CD14-positive monocyte (primary cell): ENCODE data around the gene TXK. TPM values are rescaled to one million over a fixed set of nuclear protein-coding genes. Genes with fewer than 3 reads are reported as not detected.

Experiments
- DNase-seq, 3 donors: peaks; one replicate each; pipeline ENCODE4 v3.0.0-alpha.2; 2011 to 2022
- H2AFZ ChIP-seq: 2 replicates; pipeline ENCODE4 v1.6.0; 2012; ENCODE audit warnings: mild to moderate bottlenecking, low read depth, low read length, inconsistent platforms; ENCODE audit not compliant: insufficient read depth, poor library complexity, severe bottlenecking
- H3K27ac ChIP-seq, 2 donors: 1 replicate in 1 of 2; 2 replicates in 1 of 2; pipeline ENCODE4 v1.5.1; 2012 to 2013; ENCODE audit warnings: low read length in 2 of 2, control low read depth in 1 of 2, inconsistent platforms in 1 of 2, low read depth in 1 of 2, mild to moderate bottlenecking in 1 of 2
- H3K27me3 ChIP-seq, 2 donors: one replicate each; pipeline versions ENCODE4 v1.6.0 to v1.6.1; 2011 to 2013; ENCODE audit warnings: low read length in 2 of 2; ENCODE audit not compliant: control insufficient read depth in 2 of 2, insufficient read depth in 2 of 2
- H3K36me3 ChIP-seq, 2 donors: replicated peaks in 1 of 2; 1 replicate in 1 of 2; 2 replicates in 1 of 2; pipeline versions ENCODE4 v1.5.1 to v1.6.1; 2012 to 2013; ENCODE audit warnings: low read length in 2 of 2, control low read depth in 1 of 2, inconsistent platforms in 1 of 2, mild to moderate bottlenecking in 1 of 2; ENCODE audit not compliant: insufficient read depth in 2 of 2, control insufficient read depth in 1 of 2
- H3K4me1 ChIP-seq, 2 donors: 1 replicate in 1 of 2; 2 replicates in 1 of 2; pipeline versions ENCODE4 v1.5.1 to v1.6.1; 2012 to 2013; ENCODE audit warnings: low read length in 2 of 2, control low read depth in 1 of 2, inconsistent platforms in 1 of 2, mild to moderate bottlenecking in 1 of 2, moderate library complexity in 1 of 2; ENCODE audit not compliant: insufficient read depth in 2 of 2, control insufficient read depth in 1 of 2
- H3K4me2 ChIP-seq: replicated peaks from 2 replicates; pipeline ENCODE3; 2012; ENCODE audit warnings: low read length, moderate library complexity, mild to moderate bottlenecking; ENCODE audit not compliant: poor library complexity, severe bottlenecking; ENCODE audit errors: extremely low read depth
- H3K4me3 ChIP-seq, 3 experiments: fragments of 200-600 bp in 1 of 3; sonication (generic) in 1 of 3; replicated peaks in 1 of 3; 1 replicate in 2 of 3; 2 replicates in 1 of 3; pipeline ENCODE4 v1.5.1; 2011 to 2013; ENCODE audit warnings: low read length in 3 of 3, mild to moderate bottlenecking in 3 of 3, control low read depth in 2 of 3, low read depth in 2 of 3, inconsistent platforms in 1 of 3, moderate library complexity in 1 of 3
- H3K79me2 ChIP-seq: 2 replicates; pipeline ENCODE4 v1.6.0; 2012; ENCODE audit warnings: mild to moderate bottlenecking, control low read depth, inconsistent platforms, low read length, moderate library complexity; ENCODE audit not compliant: insufficient read depth
- H3K9ac ChIP-seq: 2 replicates; pipeline ENCODE4 v1.6.0; 2017; ENCODE audit warnings: low read length, mild to moderate bottlenecking; ENCODE audit not compliant: insufficient read depth, poor library complexity, severe bottlenecking
- H3K9me3 ChIP-seq, 2 donors: replicated peaks in 1 of 2; 1 replicate in 1 of 2; 2 replicates in 1 of 2; pipeline versions ENCODE4 v1.5.1 to v1.6.1; 2012 to 2013; ENCODE audit warnings: low read length in 2 of 2, control low read depth in 1 of 2; ENCODE audit not compliant: control insufficient read depth in 1 of 2, insufficient read depth in 1 of 2
- H4K20me1 ChIP-seq: 2 replicates; pipeline ENCODE4 v1.6.0; 2012; ENCODE audit warnings: mild to moderate bottlenecking, low read length, control low read depth, moderate library complexity; ENCODE audit not compliant: insufficient read depth
- H3K27ac Mint-ChIP-seq, 7 donors: one replicate each; pipeline ENCODE4 v1.8.0; 2020; ENCODE audit warnings: mild to moderate bottlenecking in 7 of 7, mixed read lengths in 7 of 7, moderate library complexity in 6 of 7, inconsistent platforms in 2 of 7
- H3K27me3 Mint-ChIP-seq, 3 donors: one replicate each; pipeline ENCODE4 v1.8.0; 2021 to 2022; ENCODE audit warnings: low read depth in 3 of 3, mild to moderate bottlenecking in 3 of 3, mixed read lengths in 3 of 3, moderate library complexity in 3 of 3, inconsistent platforms in 1 of 3
- H3K36me3 Mint-ChIP-seq, 2 donors: one replicate each; pipeline ENCODE4 v1.8.0; 2020; ENCODE audit warnings: mixed read lengths in 2 of 2, inconsistent platforms in 1 of 2, mild to moderate bottlenecking in 1 of 2
- H3K4me1 Mint-ChIP-seq: one replicate; pipeline ENCODE4 v1.8.0; 2020; ENCODE audit warnings: mild to moderate bottlenecking, mixed read lengths
- H3K4me3 Mint-ChIP-seq, 2 donors: one replicate each; pipeline ENCODE4 v1.8.0; 2020; ENCODE audit warnings: mild to moderate bottlenecking in 2 of 2, mixed read lengths in 2 of 2, moderate library complexity in 1 of 2
- H3K9me3 Mint-ChIP-seq, 7 donors: one replicate each; pipeline ENCODE4 v1.8.0; 2020 to 2022; ENCODE audit warnings: mixed read lengths in 7 of 7, mild to moderate bottlenecking in 6 of 7, moderate library complexity in 6 of 7, inconsistent platforms in 2 of 7
- WGBS: methylation state at CpG from one replicate; pipeline ENCODE4 v1.1.5; 2013; ENCODE audit warnings: missing lambda C conversion rate; ENCODE audit not compliant: insufficient coverage; 5-methylcytosine and 5-hydroxymethylcytosine counted together
- intact Hi-C, 2 donors: fragments of 100-400 bp; cut with micrococcal nuclease; formaldehyde crosslinking; loops; one replicate each; pipeline versions ENCODE4 v1.15.0 to v1.15.1; 2023
- polyA plus RNA-seq, 3 donors: library from polyadenylated mRNA; depleted of rRNA in 1 of 3; unstranded in 2 of 3; stranded (reverse) in 1 of 3; fragments of 300-500 nt in 2 of 3; fragments of >200 nt in 1 of 3; fragmentation: Illumina TruSeq in 2 of 3; gene quantifications; 1 replicate in 2 of 3; 2 replicates in 1 of 3; pipeline ENCODE4 v1.2.3, GENCODE V29; 2012 to 2021
- TF ChIP-seq, protein P1 (sequence below): fragments of 200-600 bp; IDR thresholded peaks from one replicate; pipeline ENCODE4 v1.8.0; 2022; ENCODE audit warnings: antibody characterized with exemption, mild to moderate bottlenecking

Gene TXK
- polyA plus RNA-seq, 3 donors: 0.13 to 0.93 (median 0.54) TPM

DNA sequence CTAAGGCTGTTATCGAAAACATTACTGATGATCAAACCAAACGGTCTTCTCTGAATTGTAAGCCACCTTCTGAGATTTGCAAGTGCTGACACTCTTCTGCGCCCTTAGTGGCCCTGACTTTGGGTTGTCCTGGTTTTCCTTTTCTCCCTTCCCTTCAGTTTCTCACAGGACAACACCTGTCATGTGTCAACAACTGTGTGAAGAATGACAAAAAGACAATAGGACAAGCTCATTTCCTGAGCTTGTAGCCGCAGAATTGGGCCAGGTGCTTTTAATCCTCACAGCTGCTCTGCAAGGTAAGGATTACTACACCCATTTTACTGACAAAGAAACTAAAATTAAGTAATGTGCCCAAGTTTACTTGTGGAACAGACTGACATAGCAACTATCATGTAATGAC, 44.9 kb upstream of the TXK start:
- Histone ChIP-seq H3K79me2 (peaks cover 18% of the 10 kb centered on the region), H2AFZ (no peak overlapping the region), H3K4me1 (peaks cover 23 to 36% of the 10 kb centered on the region in 2 donors), H3K27ac (no peak overlapping the region), H3K36me3 (peaks cover 0 to 10% of the 10 kb centered on the region in 2 donors), H3K4me2 (no peak overlapping the region), H3K27me3 (no peaks in the 10 kb centered on the region), H3K9me3 (no peaks in the 10 kb centered on the region), H4K20me1 (no peaks in the 10 kb centered on the region), H3K9ac (no peak overlapping the region), H3K4me3 (no peak overlapping the region)
- intact Hi-C loops: no loop called here
- Mint-ChIP-seq H3K9me3 (peaks cover 0 to 11% (median 6%) of the 10 kb centered on the region in 7 donors), H3K4me1 (peaks cover 26% of the 10 kb centered on the region), H3K27ac (peak overlapping the region in 1 of 7 donors; percentile 8), H3K4me3 (no peak overlapping the region), H3K27me3 (peaks cover 0 to 3% (median 0%) of the 10 kb centered on the region in 3 donors), H3K36me3 (peaks cover 16 to 19% of the 10 kb centered on the region in 2 donors)
- TF ChIP-seq, protein P1, sequence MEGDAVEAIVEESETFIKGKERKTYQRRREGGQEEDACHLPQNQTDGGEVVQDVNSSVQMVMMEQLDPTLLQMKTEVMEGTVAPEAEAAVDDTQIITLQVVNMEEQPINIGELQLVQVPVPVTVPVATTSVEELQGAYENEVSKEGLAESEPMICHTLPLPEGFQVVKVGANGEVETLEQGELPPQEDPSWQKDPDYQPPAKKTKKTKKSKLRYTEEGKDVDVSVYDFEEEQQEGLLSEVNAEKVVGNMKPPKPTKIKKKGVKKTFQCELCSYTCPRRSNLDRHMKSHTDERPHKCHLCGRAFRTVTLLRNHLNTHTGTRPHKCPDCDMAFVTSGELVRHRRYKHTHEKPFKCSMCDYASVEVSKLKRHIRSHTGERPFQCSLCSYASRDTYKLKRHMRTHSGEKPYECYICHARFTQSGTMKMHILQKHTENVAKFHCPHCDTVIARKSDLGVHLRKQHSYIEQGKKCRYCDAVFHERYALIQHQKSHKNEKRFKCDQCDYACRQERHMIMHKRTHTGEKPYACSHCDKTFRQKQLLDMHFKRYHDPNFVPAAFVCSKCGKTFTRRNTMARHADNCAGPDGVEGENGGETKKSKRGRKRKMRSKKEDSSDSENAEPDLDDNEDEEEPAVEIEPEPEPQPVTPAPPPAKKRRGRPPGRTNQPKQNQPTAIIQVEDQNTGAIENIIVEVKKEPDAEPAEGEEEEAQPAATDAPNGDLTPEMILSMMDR: no peak
- no peak for DNase-seq
- WGBS: 88% methylated on average over 3 of the region's 4 CpGs

DNA sequence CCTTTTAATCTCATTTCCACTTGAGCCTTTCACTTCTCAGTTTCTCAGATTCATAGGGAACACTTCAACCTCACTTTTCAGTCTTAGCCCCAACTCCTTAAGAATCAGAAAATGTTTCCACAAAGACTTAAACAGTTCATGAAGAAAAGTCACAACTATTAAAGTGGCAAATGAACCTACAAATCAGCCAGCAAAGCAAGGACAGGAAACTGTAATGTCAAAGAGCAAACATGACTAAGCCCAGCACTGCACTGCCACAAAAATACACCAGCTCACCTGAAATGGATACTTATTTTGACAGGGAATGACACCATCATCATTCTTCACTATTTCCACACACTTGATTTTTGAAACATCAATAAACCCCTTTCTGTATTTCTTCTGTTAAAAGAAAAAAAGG, 41.8 kb upstream of the TXK start:
- Mint-ChIP-seq H3K4me3 (no peak overlapping the region), H3K27me3 (no peaks in the 10 kb centered on the region), H3K4me1 (peaks cover 27% of the 10 kb centered on the region), H3K36me3 (peaks cover 15 to 19% of the 10 kb centered on the region in 2 donors), H3K9me3 (peaks cover 0 to 11% (median 6%) of the 10 kb centered on the region in 7 donors), H3K27ac (peak overlapping the region in 1 of 7 donors; percentile 70)
- Histone ChIP-seq H3K79me2 (peaks cover 7% of the 10 kb centered on the region), H3K27ac (no peak overlapping the region), H3K4me1 (peaks cover 25 to 39% of the 10 kb centered on the region in 2 donors), H3K9ac (no peak overlapping the region), H3K36me3 (peaks cover 0 to 10% of the 10 kb centered on the region in 2 donors), H3K9me3 (no peaks in the 10 kb centered on the region), H3K4me2 (no peak overlapping the region), H3K4me3 (no peak overlapping the region), H3K27me3 (no peaks in the 10 kb centered on the region), H4K20me1 (no peaks in the 10 kb centered on the region), H2AFZ (no peak overlapping the region)
- TF ChIP-seq, protein P1: no peak
- intact Hi-C loops: no loop called here
- DNase-seq: no peak
